Activated CD4-positive, alpha-beta memory T cell treated with anti-CD3 and anti-CD28 coated beads for 36 hours (primary cell): Measurements from ENCODE around the gene TMEM235. TPM values are rescaled to one million over a fixed set of nuclear protein-coding genes. Genes with fewer than 3 reads are reported as not detected.
"Not testable (repeated sequence)": the region's sequence is repeated elsewhere in the genome, so short reads cannot be mapped to it uniquely, and the experiment has no call there.

Experiments used
- CTCF ChIA-PET: fragments of 350-600 bp; sonication (Branson Sonifier 250); formaldehyde crosslinking; loops from one replicate; lab custom pipeline; 2021; ENCODE audit warnings: antibody characterized with exemption, inconsistent platforms; lab: Charles Lee
- POLR2A ChIA-PET: fragments of 350-600 bp; sonication (Branson Sonifier 250); formaldehyde crosslinking; loops from one replicate; lab custom pipeline; 2021; ENCODE audit warnings: antibody characterized with exemption; lab: Charles Lee
- DNase-seq: peaks from one replicate; pipeline ENCODE4 v3.0.0-alpha.2; 2020
- H3K27ac Mint-ChIP-seq: one replicate; pipeline ENCODE4 v1.8.0; 2021; ENCODE audit warnings: mixed read lengths
- H3K27me3 Mint-ChIP-seq: one replicate; pipeline ENCODE4 v1.8.0; 2021; ENCODE audit warnings: mixed read lengths
- H3K36me3 Mint-ChIP-seq: one replicate; pipeline ENCODE4 v1.8.0; 2021; ENCODE audit warnings: mixed read lengths
- H3K4me1 Mint-ChIP-seq: one replicate; pipeline ENCODE4 v1.8.0; 2021; ENCODE audit warnings: low read depth, mixed read lengths
- H3K4me3 Mint-ChIP-seq: one replicate; pipeline ENCODE4 v1.8.0; 2021; ENCODE audit warnings: mild to moderate bottlenecking, mixed read lengths
- H3K9me3 Mint-ChIP-seq: one replicate; pipeline ENCODE4 v1.8.0; 2021; ENCODE audit warnings: mixed read lengths
- intact Hi-C: fragments of 100-400 bp; cut with micrococcal nuclease; formaldehyde crosslinking; loops from one replicate; pipeline ENCODE4 v1.15.1; 2023
- total RNA-seq, 2 experiments: library from RNA; stranded (reverse); gene quantifications; one replicate each; pipeline ENCODE4 v1.2.3, GENCODE V29; 2021

TMEM235 gene
- total RNA-seq, 2 experiments from 2014 or later = not detected

- no peak overlapping the region for H3K27ac Mint-ChIP-seq
- CTCF ChIA-PET = no interaction called here
Observed at GRCh38 chr17:78233678-78234077, 2.2 kb downstream of the TMEM235 start.

GRCh38 chr17:78234261-78234865, 2.9 kb downstream of the TMEM235 start:
- CTCF ChIA-PET = interaction anchor here (0.8 to 0.9 kb wide), 2 partner anchors 17 to 136 kb away, joined by 3 to 4 read pairs; no protein-coding TSS in a partner anchor
- Mint-ChIP-seq H3K4me1 (peaks cover 9% of the 10 kb centered on the region), H3K27me3 (peaks cover 20% of the 10 kb centered on the region), H3K36me3 (no peaks in the 10 kb centered on the region), H3K9me3 (no peaks in the 10 kb centered on the region), H3K27ac (no peak overlapping the region), H3K4me3 (no peak overlapping the region)
- no peak for DNase-seq
- POLR2A ChIA-PET = no interaction called here
- intact Hi-C loops = no loop called here

More at GRCh38 chr17:78233678-78234077, 2.2 kb downstream of the TMEM235 start:
- no peak overlapping the region for H3K4me3 Mint-ChIP-seq
- peaks cover 20% of the 10 kb centered on the region for H3K27me3 Mint-ChIP-seq
- H3K9me3 Mint-ChIP-seq = no peaks in the 10 kb centered on the region
- DNase-seq = no peak
- intact Hi-C loops = no loop called here
- POLR2A ChIA-PET = no interaction called here
- no peaks in the 10 kb centered on the region for H3K36me3 Mint-ChIP-seq
- peaks cover 9% of the 10 kb centered on the region for H3K4me1 Mint-ChIP-seq

- H3K9me3 Mint-ChIP-seq, H3K27ac Mint-ChIP-seq, H3K4me3 Mint-ChIP-seq, DNase-seq, H3K4me1 Mint-ChIP-seq, H3K36me3 Mint-ChIP-seq, intact Hi-C loops: not testable (repeated sequence)
- POLR2A ChIA-PET = interaction anchor here (1.0 kb wide), 1 partner anchor 12 kb away, joined by 3 read pairs; no protein-coding TSS in a partner anchor
- H3K27me3 Mint-ChIP-seq = peaks cover 20% of the 10 kb centered on the region
- CTCF ChIA-PET = interaction anchor here (0.8 to 0.9 kb wide), 2 partner anchors 17 to 136 kb away, joined by 3 to 4 read pairs; no protein-coding TSS in a partner anchor
Observed at GRCh38 chr17:78235022-78235421, 3.6 kb downstream of the TMEM235 start.

GRCh38 chr17:78235885-78236284, 4.5 kb downstream of the TMEM235 start:
- Mint-ChIP-seq H3K4me1 (peaks cover 9% of the 10 kb centered on the region), H3K9me3 (no peaks in the 10 kb centered on the region), H3K36me3 (no peaks in the 10 kb centered on the region), H3K4me3 (no peak overlapping the region), H3K27ac (no peak overlapping the region), H3K27me3 (peaks cover 15% of the 10 kb centered on the region)
- DNase-seq = no peak
- intact Hi-C loops = no loop called here
- ChIA-PET CTCF (interaction anchor here (1.5 kb wide), 1 partner anchor 15 kb away, joined by 7 read pairs; no protein-coding TSS in a partner anchor), POLR2A (interaction anchor here (1.0 kb wide), 1 partner anchor 13 kb away, joined by 3 read pairs; no protein-coding TSS in a partner anchor)

- H3K4me1 Mint-ChIP-seq = peaks cover 9% of the 10 kb centered on the region
- no peaks in the 10 kb centered on the region for H3K9me3 Mint-ChIP-seq
- no peaks in the 10 kb centered on the region for H3K36me3 Mint-ChIP-seq
- peaks cover 10% of the 10 kb centered on the region for H3K27me3 Mint-ChIP-seq
- CTCF ChIA-PET = interaction anchor here (1.5 kb wide), 1 partner anchor 15 kb away, joined by 7 read pairs; no protein-coding TSS in a partner anchor
- no peak overlapping the region for H3K27ac Mint-ChIP-seq
- POLR2A ChIA-PET = no interaction called here
- intact Hi-C loops = no loop called here
- DNase-seq = no peak
- H3K4me3 Mint-ChIP-seq = no peak overlapping the region
Observed at GRCh38 chr17:78236362-78237127, 5.1 kb downstream of the TMEM235 start.

GRCh38 chr17:78237401-78238012, 6.1 kb downstream of the TMEM235 start:
- no peaks in the 10 kb centered on the region for H3K9me3 Mint-ChIP-seq
- intact Hi-C loops = no loop called here
- ChIA-PET POLR2A (no interaction called here), CTCF (interaction anchor here (1.5 kb wide), 1 partner anchor 14 kb away, joined by 7 read pairs; no protein-coding TSS in a partner anchor)
- peaks cover 5% of the 10 kb centered on the region for H3K27me3 Mint-ChIP-seq
- no peak for DNase-seq
- H3K4me3 Mint-ChIP-seq = no peak overlapping the region
- no peaks in the 10 kb centered on the region for H3K36me3 Mint-ChIP-seq
- H3K27ac Mint-ChIP-seq = no peak overlapping the region
- H3K4me1 Mint-ChIP-seq = peaks cover 5% of the 10 kb centered on the region

- ChIA-PET CTCF (interaction anchor here (1.3 kb wide), 1 partner anchor 63 kb away, joined by 3 read pairs; no protein-coding TSS in a partner anchor), POLR2A (no interaction called here)
- H3K27ac Mint-ChIP-seq = no peak overlapping the region
Observed at GRCh38 chr17:78238823-78239488, 7.5 kb downstream of the TMEM235 start.

GRCh38 chr17:78239489-78239931, 8.1 kb downstream of the TMEM235 start:
- CTCF ChIA-PET = interaction anchor here (1.3 kb wide), 1 partner anchor 63 kb away, joined by 3 read pairs; no protein-coding TSS in a partner anchor
- intact Hi-C loops = no loop called here
- Mint-ChIP-seq H3K27me3 (no peaks in the 10 kb centered on the region), H3K4me1 (no peaks in the 10 kb centered on the region), H3K4me3 (no peak overlapping the region), H3K9me3 (no peaks in the 10 kb centered on the region), H3K36me3 (no peaks in the 10 kb centered on the region), H3K27ac (no peak overlapping the region)
- POLR2A ChIA-PET = no interaction called here
- no peak for DNase-seq

More at GRCh38 chr17:78238823-78239488, 7.5 kb downstream of the TMEM235 start:
- intact Hi-C loops = no loop called here
- DNase-seq = no peak
- Mint-ChIP-seq H3K4me1 (no peaks in the 10 kb centered on the region), H3K9me3 (no peaks in the 10 kb centered on the region), H3K36me3 (no peaks in the 10 kb centered on the region), H3K4me3 (no peak overlapping the region), H3K27me3 (no peaks in the 10 kb centered on the region)

- intact Hi-C loops = no loop called here
- Mint-ChIP-seq H3K36me3 (no peaks in the 10 kb centered on the region), H3K4me3 (no peak overlapping the region), H3K4me1 (no peaks in the 10 kb centered on the region), H3K27ac (no peak overlapping the region), H3K9me3 (no peaks in the 10 kb centered on the region), H3K27me3 (no peaks in the 10 kb centered on the region)
- no peak for DNase-seq
- CTCF ChIA-PET = interaction anchor here (1.1 kb wide), 1 partner anchor 11 kb away, joined by 4 read pairs; no protein-coding TSS in a partner anchor
- POLR2A ChIA-PET = no interaction called here
Observed at GRCh38 chr17:78240012-78240655, 8.7 kb downstream of the TMEM235 start.

GRCh38 chr17:78240839-78241238, 9.4 kb downstream of the TMEM235 start:
- intact Hi-C loops = no loop called here
- Mint-ChIP-seq H3K9me3 (no peaks in the 10 kb centered on the region), H3K36me3 (no peaks in the 10 kb centered on the region), H3K4me1 (no peaks in the 10 kb centered on the region), H3K27me3 (no peaks in the 10 kb centered on the region), H3K4me3 (no peak overlapping the region), H3K27ac (no peak overlapping the region)
- CTCF ChIA-PET = interaction anchor here (1.1 kb wide), 1 partner anchor 10 kb away, joined by 4 read pairs; no protein-coding TSS in a partner anchor
- no peak for DNase-seq
- POLR2A ChIA-PET = interaction anchor here (0.5 kb wide), 1 partner anchor 23 kb away, joined by 4 read pairs; no protein-coding TSS in a partner anchor
